HL-60 (cell line): ENCODE results near the gene TRIO.

Experiments used
- DNase-seq, 2 experiments: peaks; one replicate each; pipeline ENCODE4 v3.0.0-alpha.2; 2010 to 2020; ENCODE audit warnings: low read depth in 1 of 2, low spot score in 1 of 2
- H3K27ac ChIP-seq: fragments of 250-450 bp; sonication (Bioruptor Pico); replicated peaks from 2 replicates; pipeline ENCODE4 v1.5.1; 2020; ENCODE audit warnings: mild to moderate bottlenecking, moderate library complexity
- H3K27me3 ChIP-seq: fragments of 250-450 bp; sonication (Bioruptor Pico); 2 replicates; pipeline ENCODE4 v1.5.1; 2021; ENCODE audit warnings: mild to moderate bottlenecking, moderate library complexity; ENCODE audit not compliant: insufficient read depth, poor library complexity, severe bottlenecking
- H3K4me3 ChIP-seq: replicated peaks from 2 replicates; pipeline ENCODE4 v1.5.1; 2011; ENCODE audit warnings: mild to moderate bottlenecking, control low read depth, low read length; ENCODE audit not compliant: insufficient read depth
- GABPA ChIP-seq: IDR thresholded peaks from 2 replicates; pipeline ENCODE4 v1.6.1; 2012; ENCODE audit warnings: low read depth
- POLR2AphosphoS5 ChIP-seq: IDR thresholded peaks from 2 replicates; pipeline ENCODE4 v1.6.1; 2012; ENCODE audit warnings: low read depth
- SPI1 ChIP-seq: IDR thresholded peaks from 2 replicates; pipeline ENCODE4 v1.6.1; 2012; ENCODE audit warnings: low read depth, mild to moderate bottlenecking, borderline replicate concordance
- TF ChIP-seq, protein P1 (sequence below): IDR thresholded peaks from 2 replicates; pipeline ENCODE4 v1.6.1; 2012; ENCODE audit warnings: low read depth; ENCODE audit not compliant: insufficient replicate concordance
- TF ChIP-seq, protein P2 (sequence below): IDR thresholded peaks from one replicate; pipeline ENCODE4 v1.5.1; 2011; ENCODE audit warnings: low read length, control low read depth, inconsistent platforms; ENCODE audit not compliant: insufficient read depth

Gene TRIO

DNA sequence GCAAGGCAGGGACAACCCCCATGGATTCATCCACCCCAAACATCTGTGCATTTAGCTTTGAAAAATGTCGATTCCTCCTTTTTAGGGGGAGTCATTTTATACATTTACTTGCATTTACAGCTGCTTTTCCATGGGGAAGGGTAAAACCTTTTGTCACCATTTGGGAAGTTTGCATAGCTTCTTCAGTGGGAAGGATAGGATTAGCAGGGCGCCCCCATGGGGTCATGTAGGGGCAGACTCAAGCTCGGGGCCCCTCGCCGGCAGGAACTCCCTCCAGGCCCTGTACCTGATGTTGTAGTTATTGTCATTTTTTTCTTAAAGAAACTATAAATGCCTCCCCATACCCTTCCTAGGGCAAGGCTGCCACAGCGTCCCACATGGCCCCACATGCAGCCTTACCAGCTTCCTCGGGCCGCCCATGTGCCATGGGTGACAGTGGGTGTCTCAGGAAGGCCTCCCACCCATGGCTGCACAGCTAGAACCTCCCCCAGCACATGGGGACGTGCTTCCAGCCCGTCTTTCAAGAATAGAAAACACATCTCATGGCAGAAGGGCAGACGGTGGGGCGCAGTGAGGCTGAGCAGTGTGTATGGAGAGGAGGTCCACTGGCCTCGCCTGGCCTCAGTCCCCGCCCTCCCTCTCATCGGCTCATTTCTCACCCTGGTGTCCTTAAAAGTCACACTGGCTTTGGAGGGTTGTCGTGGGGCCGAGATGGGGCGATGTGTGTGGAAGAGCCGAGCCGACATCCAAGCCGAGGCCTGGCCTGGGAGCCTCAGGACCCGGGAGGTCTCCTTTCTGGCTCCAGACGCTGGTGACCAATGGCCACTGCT is 362.4 kb downstream of the TRIO start:
- Histone ChIP-seq H3K4me3 (no peak overlapping the region), H3K27ac (no peak overlapping the region), H3K27me3 (no peaks in the 10 kb centered on the region)
- TF ChIP-seq SPI1 (no peak), GABPA (no peak), POLR2AphosphoS5 (no peak)
- TF ChIP-seq, protein P1, sequence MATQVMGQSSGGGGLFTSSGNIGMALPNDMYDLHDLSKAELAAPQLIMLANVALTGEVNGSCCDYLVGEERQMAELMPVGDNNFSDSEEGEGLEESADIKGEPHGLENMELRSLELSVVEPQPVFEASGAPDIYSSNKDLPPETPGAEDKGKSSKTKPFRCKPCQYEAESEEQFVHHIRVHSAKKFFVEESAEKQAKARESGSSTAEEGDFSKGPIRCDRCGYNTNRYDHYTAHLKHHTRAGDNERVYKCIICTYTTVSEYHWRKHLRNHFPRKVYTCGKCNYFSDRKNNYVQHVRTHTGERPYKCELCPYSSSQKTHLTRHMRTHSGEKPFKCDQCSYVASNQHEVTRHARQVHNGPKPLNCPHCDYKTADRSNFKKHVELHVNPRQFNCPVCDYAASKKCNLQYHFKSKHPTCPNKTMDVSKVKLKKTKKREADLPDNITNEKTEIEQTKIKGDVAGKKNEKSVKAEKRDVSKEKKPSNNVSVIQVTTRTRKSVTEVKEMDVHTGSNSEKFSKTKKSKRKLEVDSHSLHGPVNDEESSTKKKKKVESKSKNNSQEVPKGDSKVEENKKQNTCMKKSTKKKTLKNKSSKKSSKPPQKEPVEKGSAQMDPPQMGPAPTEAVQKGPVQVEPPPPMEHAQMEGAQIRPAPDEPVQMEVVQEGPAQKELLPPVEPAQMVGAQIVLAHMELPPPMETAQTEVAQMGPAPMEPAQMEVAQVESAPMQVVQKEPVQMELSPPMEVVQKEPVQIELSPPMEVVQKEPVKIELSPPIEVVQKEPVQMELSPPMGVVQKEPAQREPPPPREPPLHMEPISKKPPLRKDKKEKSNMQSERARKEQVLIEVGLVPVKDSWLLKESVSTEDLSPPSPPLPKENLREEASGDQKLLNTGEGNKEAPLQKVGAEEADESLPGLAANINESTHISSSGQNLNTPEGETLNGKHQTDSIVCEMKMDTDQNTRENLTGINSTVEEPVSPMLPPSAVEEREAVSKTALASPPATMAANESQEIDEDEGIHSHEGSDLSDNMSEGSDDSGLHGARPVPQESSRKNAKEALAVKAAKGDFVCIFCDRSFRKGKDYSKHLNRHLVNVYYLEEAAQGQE = no peak
- TF ChIP-seq, protein P2, sequence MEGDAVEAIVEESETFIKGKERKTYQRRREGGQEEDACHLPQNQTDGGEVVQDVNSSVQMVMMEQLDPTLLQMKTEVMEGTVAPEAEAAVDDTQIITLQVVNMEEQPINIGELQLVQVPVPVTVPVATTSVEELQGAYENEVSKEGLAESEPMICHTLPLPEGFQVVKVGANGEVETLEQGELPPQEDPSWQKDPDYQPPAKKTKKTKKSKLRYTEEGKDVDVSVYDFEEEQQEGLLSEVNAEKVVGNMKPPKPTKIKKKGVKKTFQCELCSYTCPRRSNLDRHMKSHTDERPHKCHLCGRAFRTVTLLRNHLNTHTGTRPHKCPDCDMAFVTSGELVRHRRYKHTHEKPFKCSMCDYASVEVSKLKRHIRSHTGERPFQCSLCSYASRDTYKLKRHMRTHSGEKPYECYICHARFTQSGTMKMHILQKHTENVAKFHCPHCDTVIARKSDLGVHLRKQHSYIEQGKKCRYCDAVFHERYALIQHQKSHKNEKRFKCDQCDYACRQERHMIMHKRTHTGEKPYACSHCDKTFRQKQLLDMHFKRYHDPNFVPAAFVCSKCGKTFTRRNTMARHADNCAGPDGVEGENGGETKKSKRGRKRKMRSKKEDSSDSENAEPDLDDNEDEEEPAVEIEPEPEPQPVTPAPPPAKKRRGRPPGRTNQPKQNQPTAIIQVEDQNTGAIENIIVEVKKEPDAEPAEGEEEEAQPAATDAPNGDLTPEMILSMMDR = no peak
- DNase-seq = no peak

DNA sequence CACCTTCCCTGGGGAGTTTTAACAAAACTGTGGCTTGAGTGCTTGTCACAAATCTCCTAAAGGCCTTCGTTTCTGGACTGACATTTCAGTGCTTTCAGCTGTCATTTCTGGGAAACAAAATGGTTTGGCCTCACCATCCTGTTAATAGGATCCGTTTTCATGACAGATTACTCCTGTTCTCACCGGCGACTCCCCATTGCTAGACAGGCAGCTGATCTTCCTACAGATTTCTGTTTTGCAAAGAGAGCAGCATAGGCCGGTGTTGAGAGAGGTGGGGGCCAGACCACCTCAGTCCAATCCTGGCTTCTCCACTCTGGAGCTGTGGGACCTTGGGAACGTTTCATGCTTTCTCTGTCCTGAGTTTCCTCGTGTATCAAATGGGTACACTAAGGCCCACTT is 363.0 kb downstream of the TRIO start:
- Histone ChIP-seq H3K4me3 (no peak overlapping the region), H3K27ac (no peak overlapping the region), H3K27me3 (no peaks in the 10 kb centered on the region)
- DNase-seq = no peak
- TF ChIP-seq, protein P1 = no peak
- TF ChIP-seq SPI1 = no peak
- TF ChIP-seq GABPA = no peak
- no peak for TF ChIP-seq POLR2AphosphoS5

DNA sequence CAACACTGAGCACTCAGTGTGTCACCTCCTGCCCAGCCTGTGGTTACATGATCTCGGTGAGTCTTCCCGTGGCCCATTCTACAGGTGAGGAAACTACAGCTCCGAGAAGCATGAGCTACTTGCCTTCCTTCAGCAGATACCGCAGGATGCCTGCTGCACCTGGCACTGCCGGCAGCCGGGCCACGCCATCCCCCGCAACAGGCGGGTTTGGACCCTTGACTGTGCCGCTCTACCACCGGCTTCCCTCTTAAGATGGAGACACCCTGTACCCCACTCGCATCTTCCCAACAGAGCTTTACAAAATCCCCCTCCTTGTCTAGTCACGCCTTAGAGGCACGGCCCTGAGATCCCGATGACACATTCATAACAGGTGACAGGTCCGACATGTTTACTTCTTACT is 363.5 kb downstream of the TRIO start:
- no peaks in the 10 kb centered on the region for H3K27me3 ChIP-seq
- H3K27ac ChIP-seq = no peak overlapping the region
- H3K4me3 ChIP-seq = no peak overlapping the region
- TF ChIP-seq, protein P2 = no peak
- no peak for TF ChIP-seq GABPA
- TF ChIP-seq SPI1 = no peak
- TF ChIP-seq, protein P1 = no peak
- TF ChIP-seq POLR2AphosphoS5 = no peak
- no peak for DNase-seq
